ENCODE measurements around the gene PKHD1. TPM values are rescaled to one million over a fixed set of nuclear protein-coding genes. Genes with fewer than 3 reads are reported as not detected.

Gene PKHD1
- total and polyA plus RNA-seq, 2 donors: 0.02 to 0.05 TPM

GRCh38 chr6:51598171-51598570 is 489.2 kb downstream of the PKHD1 start:
- Histone ChIP-seq H3K27ac (ENCODE audit: low read depth in 1 of 2, low read length in 1 of 2) (no peak overlapping the region), H3K4me3 (ENCODE audit: low read length in 2 of 2) (no peak overlapping the region), H3K9me3 (ENCODE audit: control insufficient read depth in 2 of 2, insufficient read depth in 1 of 2, low read length in 1 of 2) (peaks cover 0 to 6% of the 10 kb centered on the region in 2 donors), H3K4me1 (ENCODE audit: control insufficient read depth in 2 of 2, insufficient read depth in 2 of 2, low read length in 2 of 2) (no peaks in the 10 kb centered on the region), H3K27me3 (ENCODE audit: control insufficient read depth in 2 of 2, insufficient read depth in 1 of 2, low read length in 1 of 2) (no peaks in the 10 kb centered on the region), H3K36me3 (ENCODE audit: control insufficient read depth in 2 of 2, insufficient read depth in 2 of 2, low read length in 1 of 2) (no peaks in the 10 kb centered on the region)
- 95% methylated on average over 18 of the region's 18 CpGs for WGBS
- no peak for DNase-seq (ENCODE audit: low read depth in 6 of 9, low spot score in 9 of 9)

GRCh38 chr6:51594981-51595380 is 492.4 kb downstream of the PKHD1 start:
- WGBS: 47% methylated on average over 1 of the region's 1 CpG
- H3K4me3 ChIP-seq (ENCODE audit: low read length in 2 of 2): no peak overlapping the region
- DNase-seq (ENCODE audit: low read depth in 6 of 9, low spot score in 9 of 9): no peak

DNA sequence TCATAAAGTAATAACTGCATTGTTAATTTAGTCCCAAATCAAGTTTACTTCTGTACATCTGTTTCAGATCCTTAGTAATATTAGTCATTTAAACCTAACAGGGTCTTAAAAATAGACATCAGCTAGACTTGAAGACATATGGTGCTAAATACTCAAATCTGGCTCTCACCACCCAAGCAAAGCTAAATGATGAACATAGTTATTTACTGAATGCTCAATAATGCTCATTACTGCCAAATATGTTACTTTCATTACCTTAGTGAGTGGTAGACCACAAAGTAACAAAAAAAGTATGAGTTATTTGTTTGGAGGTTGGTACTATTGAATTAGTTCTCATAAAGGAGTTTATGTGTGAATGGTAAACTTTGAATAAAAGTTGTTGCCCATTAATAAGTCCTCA is 502.1 kb downstream of the PKHD1 start:
- H3K4me3 ChIP-seq (ENCODE audit: low read length in 2 of 2): no peak overlapping the region
- no peaks in the 10 kb centered on the region for H3K36me3 ChIP-seq (ENCODE audit: control insufficient read depth in 2 of 2, insufficient read depth in 2 of 2, low read length in 1 of 2)
- no peak overlapping the region for H3K27ac ChIP-seq (ENCODE audit: low read depth in 1 of 2, low read length in 1 of 2)
- H3K9me3 ChIP-seq (ENCODE audit: control insufficient read depth in 2 of 2, insufficient read depth in 1 of 2, low read length in 1 of 2): no peaks in the 10 kb centered on the region
- H3K27me3 ChIP-seq (ENCODE audit: control insufficient read depth in 2 of 2, insufficient read depth in 1 of 2, low read length in 1 of 2): no peaks in the 10 kb centered on the region
- DNase-seq (ENCODE audit: low read depth in 6 of 9, low spot score in 9 of 9): no peak
- H3K4me1 ChIP-seq (ENCODE audit: control insufficient read depth in 2 of 2, insufficient read depth in 2 of 2, low read length in 2 of 2): no peaks in the 10 kb centered on the region

More at GRCh38 chr6:51594981-51595380, 492.4 kb downstream of the PKHD1 start:
- Histone ChIP-seq H3K9me3 (ENCODE audit: control insufficient read depth in 2 of 2, insufficient read depth in 1 of 2, low read length in 1 of 2) (peaks cover 0 to 6% of the 10 kb centered on the region in 2 donors), H3K36me3 (ENCODE audit: control insufficient read depth in 2 of 2, insufficient read depth in 2 of 2, low read length in 1 of 2) (no peaks in the 10 kb centered on the region), H3K27me3 (ENCODE audit: control insufficient read depth in 2 of 2, insufficient read depth in 1 of 2, low read length in 1 of 2) (no peaks in the 10 kb centered on the region), H3K27ac (ENCODE audit: low read depth in 1 of 2, low read length in 1 of 2) (no peak overlapping the region), H3K4me1 (ENCODE audit: control insufficient read depth in 2 of 2, insufficient read depth in 2 of 2, low read length in 2 of 2) (no peaks in the 10 kb centered on the region)

DNA sequence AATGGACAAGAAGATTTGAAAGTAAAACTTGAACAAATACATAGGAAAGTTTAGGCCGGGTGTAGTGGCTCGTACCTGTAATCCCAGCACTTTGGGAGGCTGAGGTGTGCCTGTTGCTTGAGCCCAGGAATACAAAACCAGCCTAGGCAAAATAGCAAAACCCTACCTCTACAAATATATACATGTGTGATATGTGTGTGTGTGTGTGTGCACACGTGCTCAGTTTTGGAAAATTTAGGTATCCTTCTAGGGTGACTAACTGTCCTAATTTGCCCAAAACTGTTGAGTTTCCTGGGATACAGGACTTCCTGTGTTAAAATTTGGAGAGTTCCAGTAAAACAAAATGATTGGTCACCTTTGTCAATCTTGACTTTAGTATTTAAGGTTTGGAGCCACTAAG is 503.2 kb downstream of the PKHD1 start:
- DNase-seq (ENCODE audit: low read depth in 6 of 9, low spot score in 9 of 9): no peak
- Histone ChIP-seq H3K4me1 (ENCODE audit: control insufficient read depth in 2 of 2, insufficient read depth in 2 of 2, low read length in 2 of 2) (no peaks in the 10 kb centered on the region), H3K36me3 (ENCODE audit: control insufficient read depth in 2 of 2, insufficient read depth in 2 of 2, low read length in 1 of 2) (no peaks in the 10 kb centered on the region), H3K27ac (ENCODE audit: low read depth in 1 of 2, low read length in 1 of 2) (no peak overlapping the region), H3K9me3 (ENCODE audit: control insufficient read depth in 2 of 2, insufficient read depth in 1 of 2, low read length in 1 of 2) (no peaks in the 10 kb centered on the region), H3K4me3 (ENCODE audit: low read length in 2 of 2) (no peak overlapping the region), H3K27me3 (ENCODE audit: control insufficient read depth in 2 of 2, insufficient read depth in 1 of 2, low read length in 1 of 2) (no peaks in the 10 kb centered on the region)
- 90% methylated on average over 3 of the region's 3 CpGs for WGBS

- no peaks in the 10 kb centered on the region for H3K36me3 ChIP-seq (ENCODE audit: control insufficient read depth in 2 of 2, insufficient read depth in 2 of 2, low read length in 1 of 2)
- no peak for DNase-seq (ENCODE audit: low read depth in 6 of 9, low spot score in 9 of 9)
- no peak overlapping the region for H3K27ac ChIP-seq (ENCODE audit: low read depth in 1 of 2, low read length in 1 of 2)
- H3K27me3 ChIP-seq (ENCODE audit: control insufficient read depth in 2 of 2, insufficient read depth in 1 of 2, low read length in 1 of 2): no peaks in the 10 kb centered on the region
- H3K4me1 ChIP-seq (ENCODE audit: control insufficient read depth in 2 of 2, insufficient read depth in 2 of 2, low read length in 2 of 2): no peaks in the 10 kb centered on the region
- 86% methylated on average over 5 of the region's 5 CpGs for WGBS
- H3K4me3 ChIP-seq (ENCODE audit: low read length in 2 of 2): no peak overlapping the region
- H3K9me3 ChIP-seq (ENCODE audit: control insufficient read depth in 2 of 2, insufficient read depth in 1 of 2, low read length in 1 of 2): no peaks in the 10 kb centered on the region
Measured at GRCh38 chr6:51578994-51579393, 508.4 kb downstream of the PKHD1 start.

DNA sequence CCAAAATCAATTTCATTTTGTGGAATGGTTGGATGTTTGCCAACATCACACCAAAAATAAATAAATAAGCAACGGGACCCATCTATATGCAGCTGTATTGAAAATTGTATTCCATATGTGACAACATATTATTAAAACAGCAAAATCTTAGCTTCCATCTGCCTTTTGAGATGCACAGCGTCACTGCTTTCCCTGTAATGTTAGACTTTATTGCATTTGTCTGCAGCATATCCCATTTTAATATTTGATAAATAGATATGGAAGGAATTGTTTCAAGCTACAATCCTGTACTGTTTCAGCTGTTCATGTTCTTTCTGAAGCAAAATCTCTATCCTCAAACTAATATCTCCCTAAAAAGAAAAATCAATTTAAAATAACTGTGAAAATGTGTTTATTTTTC is 509.1 kb downstream of the PKHD1 start:
- Histone ChIP-seq H3K27ac (ENCODE audit: low read depth in 1 of 2, low read length in 1 of 2) (no peak overlapping the region), H3K4me3 (ENCODE audit: low read length in 2 of 2) (no peak overlapping the region)
- 89% methylated on average over 2 of the region's 2 CpGs for WGBS

DNA sequence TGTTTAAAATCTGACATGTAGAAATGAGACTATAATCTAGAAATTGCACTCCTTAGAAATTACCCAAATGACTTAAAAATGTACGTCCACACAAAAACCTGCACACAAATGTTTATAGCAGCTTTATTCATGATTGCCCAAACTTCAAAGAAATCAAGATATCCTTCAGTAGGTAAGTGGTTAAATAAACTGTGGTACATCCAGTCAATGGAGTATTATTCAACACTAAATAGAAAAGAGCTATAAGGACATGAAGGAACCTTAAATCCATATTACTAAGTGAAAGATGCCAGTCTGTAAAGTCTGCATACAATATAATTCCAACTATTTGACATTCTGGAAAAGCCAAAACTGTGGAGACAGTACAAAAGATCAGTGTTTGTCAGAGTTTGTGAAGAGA is 513.4 kb downstream of the PKHD1 start:
- Histone ChIP-seq H3K9me3 (ENCODE audit: control insufficient read depth in 2 of 2, insufficient read depth in 1 of 2, low read length in 1 of 2) (no peaks in the 10 kb centered on the region), H3K4me3 (ENCODE audit: low read length in 2 of 2) (no peak overlapping the region), H3K27ac (ENCODE audit: low read depth in 1 of 2, low read length in 1 of 2) (no peak overlapping the region), H3K27me3 (ENCODE audit: control insufficient read depth in 2 of 2, insufficient read depth in 1 of 2, low read length in 1 of 2) (no peaks in the 10 kb centered on the region), H3K4me1 (ENCODE audit: control insufficient read depth in 2 of 2, insufficient read depth in 2 of 2, low read length in 2 of 2) (no peaks in the 10 kb centered on the region), H3K36me3 (ENCODE audit: control insufficient read depth in 2 of 2, insufficient read depth in 2 of 2, low read length in 1 of 2) (no peaks in the 10 kb centered on the region)
- 96% methylated on average over 1 of the region's 1 CpG for WGBS
- DNase-seq (ENCODE audit: low read depth in 6 of 9, low spot score in 9 of 9): no peak

More for the DNA sequence above, 509.1 kb downstream of the PKHD1 start:
- Histone ChIP-seq H3K36me3 (ENCODE audit: control insufficient read depth in 2 of 2, insufficient read depth in 2 of 2, low read length in 1 of 2) (no peaks in the 10 kb centered on the region), H3K9me3 (ENCODE audit: control insufficient read depth in 2 of 2, insufficient read depth in 1 of 2, low read length in 1 of 2) (no peaks in the 10 kb centered on the region), H3K4me1 (ENCODE audit: control insufficient read depth in 2 of 2, insufficient read depth in 2 of 2, low read length in 2 of 2) (no peaks in the 10 kb centered on the region), H3K27me3 (ENCODE audit: control insufficient read depth in 2 of 2, insufficient read depth in 1 of 2, low read length in 1 of 2) (no peaks in the 10 kb centered on the region)
- no peak for DNase-seq (ENCODE audit: low read depth in 6 of 9, low spot score in 9 of 9)

- H3K27ac ChIP-seq (ENCODE audit: low read depth in 1 of 2, low read length in 1 of 2): no peak overlapping the region
- no peaks in the 10 kb centered on the region for H3K4me1 ChIP-seq (ENCODE audit: control insufficient read depth in 2 of 2, insufficient read depth in 2 of 2, low read length in 2 of 2)
- H3K27me3 ChIP-seq (ENCODE audit: control insufficient read depth in 2 of 2, insufficient read depth in 1 of 2, low read length in 1 of 2): no peaks in the 10 kb centered on the region
- DNase-seq (ENCODE audit: low read depth in 6 of 9, low spot score in 9 of 9): no peak
- H3K36me3 ChIP-seq (ENCODE audit: control insufficient read depth in 2 of 2, insufficient read depth in 2 of 2, low read length in 1 of 2): no peaks in the 10 kb centered on the region
- H3K9me3 ChIP-seq (ENCODE audit: control insufficient read depth in 2 of 2, insufficient read depth in 1 of 2, low read length in 1 of 2): no peaks in the 10 kb centered on the region
- H3K4me3 ChIP-seq (ENCODE audit: low read length in 2 of 2): no peak overlapping the region
- WGBS: 97% methylated on average over 1 of the region's 1 CpG
Measured at GRCh38 chr6:51571168-51571567, 516.2 kb downstream of the PKHD1 start.

GRCh38 chr6:51570168-51570921 is 517.1 kb downstream of the PKHD1 start:
- no peaks in the 10 kb centered on the region for H3K27me3 ChIP-seq (ENCODE audit: control insufficient read depth in 2 of 2, insufficient read depth in 1 of 2, low read length in 1 of 2)
- 93% methylated on average over 5 of the region's 5 CpGs for WGBS
- H3K27ac ChIP-seq (ENCODE audit: low read depth in 1 of 2, low read length in 1 of 2): no peak overlapping the region

More at GRCh38 chr6:51570168-51570921, 517.1 kb downstream of the PKHD1 start:
- no peaks in the 10 kb centered on the region for H3K9me3 ChIP-seq (ENCODE audit: control insufficient read depth in 2 of 2, insufficient read depth in 1 of 2, low read length in 1 of 2)
- H3K4me1 ChIP-seq (ENCODE audit: control insufficient read depth in 2 of 2, insufficient read depth in 2 of 2, low read length in 2 of 2): no peaks in the 10 kb centered on the region
- no peak for DNase-seq (ENCODE audit: low read depth in 6 of 9, low spot score in 9 of 9)
- no peaks in the 10 kb centered on the region for H3K36me3 ChIP-seq (ENCODE audit: control insufficient read depth in 2 of 2, insufficient read depth in 2 of 2, low read length in 1 of 2)
- no peak overlapping the region for H3K4me3 ChIP-seq (ENCODE audit: low read length in 2 of 2)
